Mesenchymal stem cell (in vitro differentiated cells and primary cell): ENCODE results near the gene CD28.

Source experiments
- DNase-seq: peaks from one replicate; pipeline ENCODE4 v3.0.0-alpha.2; 2013
- H2AFZ ChIP-seq: one replicate; pipeline ENCODE4 v1.6.1; 2013; ENCODE audit warnings: low read depth, mild to moderate bottlenecking, control low read depth, inconsistent platforms, low read length, moderate library complexity
- H2AK5ac ChIP-seq: 2 replicates; pipeline ENCODE4 v1.6.1; 2013; ENCODE audit warnings: low read length, moderate library complexity, mild to moderate bottlenecking, inconsistent platforms; ENCODE audit not compliant: severe bottlenecking
- H2BK120ac ChIP-seq: one replicate; pipeline ENCODE4 v1.6.1; 2013; ENCODE audit warnings: low read depth, mild to moderate bottlenecking, inconsistent platforms, low read length, moderate library complexity
- H2BK12ac ChIP-seq, 2 experiments: one replicate each; pipeline ENCODE4 v1.6.1; 2013; ENCODE audit warnings: inconsistent platforms in 2 of 2, low read length in 2 of 2, mild to moderate bottlenecking in 2 of 2, moderate library complexity in 2 of 2, control low read depth in 1 of 2
- H2BK15ac ChIP-seq: one replicate; pipeline ENCODE4 v1.6.1; 2013; ENCODE audit warnings: mild to moderate bottlenecking, low read depth, inconsistent platforms; ENCODE audit not compliant: poor library complexity, severe bottlenecking
- H2BK5ac ChIP-seq: 2 replicates; pipeline ENCODE4 v1.6.1; 2013; ENCODE audit warnings: low read depth, mild to moderate bottlenecking, low read length, control low read depth, inconsistent platforms; ENCODE audit not compliant: poor library complexity, severe bottlenecking
- H3K14ac ChIP-seq, 2 experiments: one replicate each; pipeline ENCODE4 v1.6.1; 2013; ENCODE audit warnings: inconsistent platforms in 2 of 2, low read length in 2 of 2, control low read depth in 1 of 2, mild to moderate bottlenecking in 1 of 2, moderate library complexity in 1 of 2
- H3K18ac ChIP-seq, 2 experiments: one replicate each; pipeline ENCODE4 v1.6.1; 2013; ENCODE audit warnings: inconsistent platforms in 2 of 2, low read length in 2 of 2, control low read depth in 1 of 2, low read depth in 1 of 2, mild to moderate bottlenecking in 1 of 2
- H3K23ac ChIP-seq, 2 experiments: one replicate each; pipeline ENCODE4 v1.6.1; 2013; ENCODE audit warnings: inconsistent platforms in 2 of 2, low read length in 2 of 2, mild to moderate bottlenecking in 2 of 2, moderate library complexity in 2 of 2, control low read depth in 1 of 2
- H3K27ac ChIP-seq: 2 replicates; pipeline ENCODE4 v1.5.1; 2013; ENCODE audit warnings: mild to moderate bottlenecking, moderate library complexity, low read length, control low read depth, inconsistent platforms; ENCODE audit not compliant: poor library complexity, severe bottlenecking
- H3K27me3 ChIP-seq, 2 experiments: 2 replicates each; pipeline versions ENCODE4 v1.6.1 to v1.7.0; 2013; ENCODE audit warnings: low read length in 2 of 2, mild to moderate bottlenecking in 2 of 2, moderate library complexity in 2 of 2, control low read depth in 1 of 2, inconsistent platforms in 1 of 2; ENCODE audit not compliant: control insufficient read depth in 1 of 2, insufficient read depth in 1 of 2
- H3K36me3 ChIP-seq, 2 experiments: 2 replicates each; pipeline versions ENCODE4 v1.6.1 to v1.7.0; 2013; ENCODE audit warnings: low read length in 2 of 2, control low read depth in 1 of 2, inconsistent platforms in 1 of 2, low read depth in 1 of 2, mild to moderate bottlenecking in 1 of 2; ENCODE audit not compliant: insufficient read depth in 2 of 2, control insufficient read depth in 1 of 2
- H3K4ac ChIP-seq, 2 experiments: one replicate each; pipeline ENCODE4 v1.6.1; 2013; ENCODE audit warnings: inconsistent platforms in 2 of 2, low read length in 2 of 2, mild to moderate bottlenecking in 2 of 2, moderate library complexity in 2 of 2, control low read depth in 1 of 2, low read depth in 1 of 2
- H3K4me1 ChIP-seq: 2 replicates; pipeline ENCODE4 v1.6.1; 2013; ENCODE audit warnings: low read depth, low read length, control low read depth; ENCODE audit not compliant: control insufficient read depth, insufficient read depth
- H3K4me2 ChIP-seq: 2 replicates; pipeline ENCODE4 v1.6.1; 2013; ENCODE audit warnings: low read length, mild to moderate bottlenecking, inconsistent platforms; ENCODE audit not compliant: poor library complexity, severe bottlenecking
- H3K4me3 ChIP-seq, 2 experiments: 2 replicates each; pipeline versions ENCODE4 v1.5.1 to v1.7.0; 2013; ENCODE audit warnings: low read length in 2 of 2, mild to moderate bottlenecking in 2 of 2, control low read depth in 1 of 2, low read depth in 1 of 2; ENCODE audit not compliant: insufficient read depth in 1 of 2
- H3K79me1 ChIP-seq: replicated peaks from 2 replicates; pipeline ENCODE4 v1.6.1; 2013; ENCODE audit warnings: mild to moderate bottlenecking, control low read depth, low read length, inconsistent platforms; ENCODE audit not compliant: poor library complexity, severe bottlenecking
- H3K9ac ChIP-seq: 2 replicates; pipeline ENCODE4 v1.7.0; 2013; ENCODE audit warnings: mild to moderate bottlenecking, low read length, moderate library complexity
- H3K9me3 ChIP-seq: 2 replicates; pipeline ENCODE4 v1.7.0; 2013; ENCODE audit warnings: mild to moderate bottlenecking, low read length; ENCODE audit not compliant: control insufficient read depth
- H4K8ac ChIP-seq: one replicate; pipeline ENCODE4 v1.6.1; 2013; ENCODE audit warnings: inconsistent platforms, mild to moderate bottlenecking, low read length, moderate library complexity
- H4K91ac ChIP-seq: one replicate; pipeline ENCODE4 v1.6.1; 2013; ENCODE audit warnings: mild to moderate bottlenecking, low read length, inconsistent platforms
- WGBS: methylation state at CpG from one replicate; pipeline ENCODE4 v1.1.7; 2013; ENCODE audit warnings: mixed read lengths; 5-methylcytosine and 5-hydroxymethylcytosine counted together

CD28 gene

DNA sequence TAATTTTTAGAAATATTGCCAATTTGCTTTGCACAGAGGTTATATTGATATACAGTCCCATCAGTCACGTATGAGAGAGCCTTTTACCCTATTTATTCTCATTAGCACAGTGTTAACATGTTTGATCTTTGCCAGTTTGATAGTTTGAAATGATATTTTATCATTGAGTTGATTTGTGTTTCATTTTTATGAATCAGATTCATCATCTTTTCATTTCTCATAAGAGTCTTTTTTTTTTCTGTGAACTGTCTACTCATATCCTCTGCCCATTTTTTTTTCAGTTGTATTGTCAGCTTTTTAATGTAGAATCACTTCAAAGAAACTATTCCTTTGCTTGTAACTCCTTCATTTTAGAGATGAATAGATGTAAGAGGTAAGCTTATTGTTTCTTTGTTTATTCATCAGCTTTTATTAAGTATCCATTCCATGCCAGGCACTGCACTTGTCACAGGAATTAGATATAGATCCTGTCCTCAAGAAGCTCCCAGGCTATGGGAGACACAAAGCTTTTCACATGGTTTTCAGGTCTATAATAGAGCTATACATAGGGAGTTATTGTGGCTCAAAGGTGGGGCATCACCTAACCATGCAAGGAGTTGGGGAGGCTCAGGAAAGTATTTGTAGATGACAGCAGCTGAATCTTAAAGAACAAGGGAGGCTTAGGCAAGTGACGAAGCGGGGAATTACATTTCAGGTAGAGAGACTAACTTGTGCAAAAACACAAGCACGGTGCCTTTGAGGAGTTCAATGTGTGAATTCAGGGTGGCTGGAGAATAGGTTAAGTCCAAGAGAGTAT is 42.1 kb downstream of the CD28 start:
- Histone ChIP-seq H2BK15ac (no peak overlapping the region), H3K4me1 (peaks cover 3% of the 10 kb centered on the region), H3K23ac (no peak overlapping the region), H2AK5ac (no peak overlapping the region), H3K79me1 (no peaks in the 10 kb centered on the region), H3K36me3 (no peaks in the 10 kb centered on the region), H3K9me3 (peaks cover 3% of the 10 kb centered on the region), H2BK5ac (no peak overlapping the region), H3K27me3 (no peaks in the 10 kb centered on the region), H3K4ac (no peak overlapping the region), H4K8ac (no peak overlapping the region), H3K9ac (no peak overlapping the region), H3K18ac (no peak overlapping the region), H3K27ac (no peak overlapping the region), H2BK120ac (no peak overlapping the region), H3K4me2 (no peak overlapping the region), H3K4me3 (no peak overlapping the region), H4K91ac (no peak overlapping the region), H2AFZ (no peak overlapping the region), H2BK12ac (no peak overlapping the region), H3K14ac (no peak overlapping the region)
- DNase-seq: no peak
- WGBS: 94% methylated on average over 3 of the region's 4 CpGs

- H3K9ac ChIP-seq: no peak overlapping the region
- 100% methylated on average over 1 of the region's 6 CpGs for WGBS
- no peak overlapping the region for H2BK5ac ChIP-seq
- H3K9me3 ChIP-seq: peaks cover 7% of the 10 kb centered on the region
- H3K14ac ChIP-seq: no peak overlapping the region
- no peak overlapping the region for H2BK12ac ChIP-seq
- no peaks in the 10 kb centered on the region for H3K36me3 ChIP-seq
- no peaks in the 10 kb centered on the region for H3K4me1 ChIP-seq
- H3K27me3 ChIP-seq: no peaks in the 10 kb centered on the region
- H2BK15ac ChIP-seq: no peak overlapping the region
- DNase-seq: no peak
- H4K91ac ChIP-seq: no peak overlapping the region
- no peak overlapping the region for H2AK5ac ChIP-seq
- H3K18ac ChIP-seq: no peak overlapping the region
- no peak overlapping the region for H3K4me3 ChIP-seq
- H3K4ac ChIP-seq: no peak overlapping the region
- H4K8ac ChIP-seq: no peak overlapping the region
- H3K27ac ChIP-seq: no peak overlapping the region
- H3K23ac ChIP-seq: no peak overlapping the region
- no peak overlapping the region for H2AFZ ChIP-seq
- H3K4me2 ChIP-seq: no peak overlapping the region
- no peaks in the 10 kb centered on the region for H3K79me1 ChIP-seq
- H2BK120ac ChIP-seq: no peak overlapping the region
Measured at GRCh38 chr2:203750346-203751068, 44.1 kb downstream of the CD28 start.

DNA sequence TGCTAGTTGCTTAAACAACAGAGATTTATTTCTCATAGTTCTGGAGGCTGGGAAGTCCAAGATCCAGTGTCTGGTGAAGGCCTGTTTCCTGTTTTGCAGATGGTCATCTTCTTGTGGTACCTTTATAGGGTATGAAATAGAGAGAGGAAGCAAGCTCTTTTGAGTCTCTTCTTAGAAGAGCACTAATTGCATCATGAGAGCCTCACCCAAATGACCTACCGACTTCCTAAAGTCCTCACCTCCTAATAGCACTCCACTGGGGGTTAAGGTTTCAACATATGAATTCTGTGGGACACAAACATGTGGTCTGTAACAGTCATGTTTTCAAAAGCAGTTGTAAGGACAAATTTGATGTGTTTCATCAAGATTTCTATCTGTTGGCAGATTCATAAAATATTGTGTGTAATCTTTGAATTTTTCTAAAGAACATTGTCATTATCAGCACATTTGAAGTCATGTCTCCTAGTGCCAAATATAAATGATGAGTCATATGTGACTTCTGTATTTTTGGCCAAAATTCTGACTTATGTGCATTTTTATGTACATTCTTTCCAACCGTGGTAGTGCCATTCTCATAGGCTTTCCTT is 45.3 kb downstream of the CD28 start:
- Histone ChIP-seq H3K27me3 (no peaks in the 10 kb centered on the region), H3K18ac (no peak overlapping the region), H2BK120ac (no peak overlapping the region), H2BK5ac (no peak overlapping the region), H2BK15ac (no peak overlapping the region), H3K4me2 (no peak overlapping the region), H3K4me1 (no peaks in the 10 kb centered on the region), H3K14ac (no peak overlapping the region), H3K79me1 (no peaks in the 10 kb centered on the region), H3K4ac (no peak overlapping the region), H4K8ac (no peak overlapping the region), H3K23ac (no peak overlapping the region), H2BK12ac (no peak overlapping the region), H2AK5ac (no peak overlapping the region), H3K9ac (no peak overlapping the region), H3K36me3 (no peaks in the 10 kb centered on the region), H3K9me3 (peaks cover 9% of the 10 kb centered on the region), H4K91ac (no peak overlapping the region), H3K4me3 (no peak overlapping the region), H2AFZ (no peak overlapping the region), H3K27ac (no peak overlapping the region)
- no peak for DNase-seq
- 75% methylated on average over 1 of the region's 2 CpGs for WGBS

GRCh38 chr2:203756161-203756560 is 49.7 kb downstream of the CD28 start:
- no peaks in the 10 kb centered on the region for H3K79me1 ChIP-seq

More at GRCh38 chr2:203756161-203756560, 49.7 kb downstream of the CD28 start:
- no peak overlapping the region for H4K91ac ChIP-seq
- H3K14ac ChIP-seq: no peak overlapping the region
- no peaks in the 10 kb centered on the region for H3K36me3 ChIP-seq
- no peak for DNase-seq
- no peak overlapping the region for H2BK120ac ChIP-seq
- H2BK15ac ChIP-seq: no peak overlapping the region
- H3K4me1 ChIP-seq: peaks cover 14% of the 10 kb centered on the region
- no peak overlapping the region for H3K4me3 ChIP-seq
- H2BK12ac ChIP-seq: no peak overlapping the region
- no peak overlapping the region for H3K18ac ChIP-seq
- peaks cover 10% of the 10 kb centered on the region for H3K9me3 ChIP-seq
- no peak overlapping the region for H2BK5ac ChIP-seq
- no peak overlapping the region for H2AFZ ChIP-seq
- H4K8ac ChIP-seq: no peak overlapping the region
- H2AK5ac ChIP-seq: no peak overlapping the region
- H3K27ac ChIP-seq: no peak overlapping the region
- WGBS: 84% methylated on average over 1 of the region's 1 CpG
- no peak overlapping the region for H3K23ac ChIP-seq
- no peaks in the 10 kb centered on the region for H3K27me3 ChIP-seq
- H3K4ac ChIP-seq: no peak overlapping the region
- H3K4me2 ChIP-seq: no peak overlapping the region
- H3K9ac ChIP-seq: no peak overlapping the region
